Left ventricle myocardium inferior (tissue), 1 donor: ENCODE data around the gene HNRNPAB. TPM values are rescaled to one million over a fixed set of nuclear protein-coding genes. Genes with fewer than 3 reads are reported as not detected.

ENCODE experiments used
- DNase-seq: peaks from one replicate; pipeline ENCODE4 v3.0.0-alpha.2; 2020
- H3K27ac ChIP-seq: fragments of 200-600 bp; replicated peaks from 2 replicates; pipeline ENCODE4 v1.8.0; 2021
- H3K27me3 ChIP-seq: fragments of 200-600 bp; 2 replicates; pipeline ENCODE4 v1.8.0; 2021; ENCODE audit warnings: low read depth
- H3K36me3 ChIP-seq: fragments of 200-600 bp; 2 replicates; pipeline ENCODE4 v1.8.0; 2021
- H3K4me1 ChIP-seq: fragments of 200-600 bp; 2 replicates; pipeline ENCODE4 v1.8.0; 2021
- H3K4me3 ChIP-seq: fragments of 200-600 bp; 2 replicates; pipeline ENCODE4 v1.8.0; 2021; ENCODE audit warnings: mild to moderate bottlenecking, moderate library complexity
- H3K9me3 ChIP-seq: fragments of 200-600 bp; replicated peaks from 2 replicates; pipeline ENCODE4 v1.8.0; 2021
- CTCF ChIP-seq: fragments of 200-600 bp; IDR thresholded peaks from 2 replicates; pipeline ENCODE4 v1.8.0; 2021; ENCODE audit warnings: antibody characterized with exemption, mild to moderate bottlenecking, borderline replicate concordance
- intact Hi-C: fragments of 100-400 bp; cut with micrococcal nuclease; formaldehyde crosslinking; loops from one replicate; pipeline ENCODE4 v1.11.0; 2022
- total RNA-seq: library from RNA; stranded (reverse); fragmentation: NEBNext Ultra II Directional; extraction: Animal tissue kit (Norgen Biotek cat#: 25700); gene quantifications from one replicate; pipeline ENCODE4 v1.2.1, GENCODE V29; 2021
- donor health status: DM: no; HTN: yes; CAD: no; lungs with severe emphysema.

Gene HNRNPAB
- total RNA-seq, 1 donor from 2014 or later = 85.2 TPM

- DNase-seq = peak; percentile 6
- intact Hi-C loops = no loop called here
- H3K4me1 ChIP-seq = peaks cover 22% of the 10 kb centered on the region
- no peak overlapping the region for H3K27ac ChIP-seq
- H3K36me3 ChIP-seq = peaks cover 90% of the 10 kb centered on the region
- no peaks in the 10 kb centered on the region for H3K27me3 ChIP-seq
- no peak overlapping the region for H3K4me3 ChIP-seq
- no peak for TF ChIP-seq CTCF
- H3K9me3 ChIP-seq = no peaks in the 10 kb centered on the region
These were observed 12.4 kb downstream of the HNRNPAB start for GRCh38 chr5:178216779-178217178.

- Histone ChIP-seq H3K9me3 (no peaks in the 10 kb centered on the region), H3K4me3 (no peak overlapping the region), H3K27me3 (no peaks in the 10 kb centered on the region), H3K27ac (no peak overlapping the region), H3K36me3 (peaks cover 83% of the 10 kb centered on the region), H3K4me1 (peaks cover 15% of the 10 kb centered on the region)
- TF ChIP-seq CTCF = no peak
- intact Hi-C loops = no loop called here
- DNase-seq = no peak
These were observed 14.0 kb downstream of the HNRNPAB start for GRCh38 chr5:178218237-178218776.

GRCh38 chr5:178218827-178219226, 14.5 kb downstream of the HNRNPAB start:
- Histone ChIP-seq H3K4me1 (peaks cover 16% of the 10 kb centered on the region), H3K27ac (no peak overlapping the region), H3K27me3 (no peaks in the 10 kb centered on the region), H3K9me3 (no peaks in the 10 kb centered on the region), H3K4me3 (no peak overlapping the region), H3K36me3 (peaks cover 78% of the 10 kb centered on the region)
- TF ChIP-seq CTCF = no peak
- DNase-seq = no peak
- intact Hi-C loops = no loop called here

- Histone ChIP-seq H3K36me3 (peaks cover 74% of the 10 kb centered on the region), H3K27ac (no peak overlapping the region), H3K4me1 (peaks cover 8% of the 10 kb centered on the region), H3K27me3 (no peaks in the 10 kb centered on the region), H3K4me3 (no peak overlapping the region), H3K9me3 (no peaks in the 10 kb centered on the region)
- DNase-seq = no peak
- TF ChIP-seq CTCF = no peak
- intact Hi-C loops = no loop called here
These were observed 16.9 kb downstream of the HNRNPAB start for GRCh38 chr5:178221282-178221681.

GRCh38 chr5:178221853-178222252, 17.5 kb downstream of the HNRNPAB start:
- TF ChIP-seq CTCF = no peak
- Histone ChIP-seq H3K36me3 (peaks cover 72% of the 10 kb centered on the region), H3K27me3 (no peaks in the 10 kb centered on the region), H3K4me1 (peaks cover 8% of the 10 kb centered on the region), H3K9me3 (no peaks in the 10 kb centered on the region), H3K27ac (no peak overlapping the region), H3K4me3 (no peak overlapping the region)
- intact Hi-C loops = no loop called here
- peak; percentile 7 for DNase-seq
